Measurements from ENCODE around the gene NRIP3. TPM values are rescaled to one million over a fixed set of nuclear protein-coding genes. Genes with fewer than 3 reads are reported as not detected.
"Not testable (repeated sequence)": the region's sequence is repeated elsewhere in the genome, so short reads cannot be mapped to it uniquely, and the experiment has no call there.

Gene NRIP3
- total RNA-seq, 8 experiments from 2014 or later, result 2.1 to 19.4 (median 8.2) TPM

- not testable (repeated sequence) for H3K4me3 ChIP-seq; H3K27ac ChIP-seq; ATAC-seq (replicated peaks in 6 of 8); H3K4me1 ChIP-seq (replicated peaks in 1 of 2)
- WGBS, 10 experiments, result 0 to 22% methylated on average over 1 of the region's 1 CpG; no CpG with 5 or more reads in 8 of the 10 experiments
- in situ Hi-C loops (cut with MboI; ENCODE audit: low pct_unique_long_range_greater_than_20kb in 2 of 9, low sequenced_read_pairs in 9 of 9, unreplicated experiment in 9 of 9), result loop anchor here in 2 of 9 experiments (25.0 kb wide), 1 partner anchor 128 kb away; no protein-coding TSS in a partner anchor
Measured at GRCh38 chr11:9009538-9009937, 5.7 kb upstream of the NRIP3 start.

- 67% methylated on average over 1 of the region's 1 CpG; no CpG with 5 or more reads in 9 of the 10 experiments for WGBS, 10 experiments
- Histone ChIP-seq H3K27ac (no peak overlapping the region), H3K4me1 (replicated peaks in 1 of 2) (no peaks in the 10 kb centered on the region), H3K4me3 (no peak overlapping the region)
- in situ Hi-C loops (cut with MboI; ENCODE audit: low pct_unique_long_range_greater_than_20kb in 2 of 9, low sequenced_read_pairs in 9 of 9, unreplicated experiment in 9 of 9), result loop anchor here in 2 of 9 experiments (25.0 kb wide), 1 partner anchor 129 kb away; no protein-coding TSS in a partner anchor
- no peak for ATAC-seq (replicated peaks in 6 of 8)
Measured at GRCh38 chr11:9008661-9009060, 4.9 kb upstream of the NRIP3 start.

- no peak overlapping the region for H3K4me3 ChIP-seq
- ATAC-seq (replicated peaks in 6 of 8), result no peak
- no peak overlapping the region for H3K27ac ChIP-seq
- 0 to 100% (median 57%) methylated on average over 1 to 2 of the region's 3 CpGs; no CpG with 5 or more reads in 3 of the 10 experiments for WGBS, 10 experiments
- H3K4me1 ChIP-seq (replicated peaks in 1 of 2), result peaks cover under 1 to 2% of the 10 kb centered on the region in 2 donors
- in situ Hi-C loops (cut with MboI; ENCODE audit: low pct_unique_long_range_greater_than_20kb in 2 of 9, low sequenced_read_pairs in 9 of 9, unreplicated experiment in 9 of 9), result loop anchor here in 2 of 9 experiments (25.0 kb wide), 1 partner anchor 129 kb away; no protein-coding TSS in a partner anchor
Measured at GRCh38 chr11:9008011-9008550, 4.3 kb upstream of the NRIP3 start.

- no peak overlapping the region for H3K27ac ChIP-seq
- 40 to 100% (median 78%) methylated on average over 1 to 4 of the region's 4 CpGs; no CpG with 5 or more reads in 1 of the 10 experiments for WGBS, 10 experiments
- H3K4me1 ChIP-seq (replicated peaks in 1 of 2), result peaks cover 6% of the 10 kb centered on the region in 2 donors
- in situ Hi-C loops (cut with MboI; ENCODE audit: low pct_unique_long_range_greater_than_20kb in 2 of 9, low sequenced_read_pairs in 9 of 9, unreplicated experiment in 9 of 9), result loop anchor here in 2 of 9 experiments (25.0 kb wide), 1 partner anchor 132 kb away; no protein-coding TSS in a partner anchor
- ATAC-seq (replicated peaks in 6 of 8), result no peak
- H3K4me3 ChIP-seq, result no peak overlapping the region
Measured at GRCh38 chr11:9005087-9005486, 1.3 kb upstream of the NRIP3 start.

- Histone ChIP-seq H3K4me1 (replicated peaks in 1 of 2) (peaks cover 6% of the 10 kb centered on the region in 2 donors), H3K27ac (no peak overlapping the region), H3K4me3 (peak overlapping the region; percentile 35 to 41 (median 39))
- peak in 6 of 8 experiments; percentile 20 to 65 (median 45) for ATAC-seq (replicated peaks in 6 of 8)
- in situ Hi-C loops (cut with MboI; ENCODE audit: low pct_unique_long_range_greater_than_20kb in 2 of 9, low sequenced_read_pairs in 9 of 9, unreplicated experiment in 9 of 9), result loop anchor here in 2 of 9 experiments (25.0 kb wide), 1 partner anchor 133 kb away; no protein-coding TSS in a partner anchor
- 4 to 48% (median 8%) methylated on average over 1 to 23 of the region's 69 CpGs; no CpG with 5 or more reads in 4 of the 10 experiments for WGBS, 10 experiments
Measured at GRCh38 chr11:9004183-9004926, 554 bp upstream of the NRIP3 start.

GRCh38 chr11:9002920-9003572 is 755 bp downstream of the NRIP3 start:
- ATAC-seq (replicated peaks in 6 of 8), result no peak
- peak overlapping the region; percentile 35 to 41 (median 39) for H3K4me3 ChIP-seq
- in situ Hi-C loops (cut with MboI; ENCODE audit: low pct_unique_long_range_greater_than_20kb in 2 of 9, low sequenced_read_pairs in 9 of 9, unreplicated experiment in 9 of 9), result loop anchor here in 2 of 9 experiments (25.0 kb wide), 1 partner anchor 134 kb away; no protein-coding TSS in a partner anchor
- WGBS, 10 experiments, result 0 to 73% (median 14%) methylated on average over 2 to 5 of the region's 8 CpGs; no CpG with 5 or more reads in 2 of the 10 experiments
- H3K4me1 ChIP-seq (replicated peaks in 1 of 2), result peaks cover 6% of the 10 kb centered on the region in 2 donors
- H3K27ac ChIP-seq, result no peak overlapping the region

GRCh38 chr11:9001736-9002135 is 2.1 kb downstream of the NRIP3 start:
- peak in 4 of 8 experiments; percentile 15 to 60 (median 46) for ATAC-seq (replicated peaks in 6 of 8)
- WGBS, 10 experiments, result 0 to 86% (median 67%) methylated on average over 1 to 6 of the region's 6 CpGs; no CpG with 5 or more reads in 1 of the 10 experiments
- in situ Hi-C loops (cut with MboI; ENCODE audit: low pct_unique_long_range_greater_than_20kb in 2 of 9, low sequenced_read_pairs in 9 of 9, unreplicated experiment in 9 of 9), result loop anchor here in 2 of 9 experiments (25.0 kb wide), 1 partner anchor 136 kb away; no protein-coding TSS in a partner anchor
- H3K4me3 ChIP-seq, result no peak overlapping the region
- no peak overlapping the region for H3K27ac ChIP-seq
- H3K4me1 ChIP-seq (replicated peaks in 1 of 2), result peaks cover 6% of the 10 kb centered on the region in 2 donors

GRCh38 chr11:8998017-8998416 is 5.8 kb downstream of the NRIP3 start:
- in situ Hi-C loops (cut with MboI; ENCODE audit: low pct_unique_long_range_greater_than_20kb in 2 of 9, low sequenced_read_pairs in 9 of 9, unreplicated experiment in 9 of 9), result no loop called here
- Histone ChIP-seq H3K27ac (no peak overlapping the region), H3K4me3 (no peak overlapping the region), H3K4me1 (replicated peaks in 1 of 2) (peaks cover 3 to 5% of the 10 kb centered on the region in 2 donors)
- no peak for ATAC-seq (replicated peaks in 6 of 8)
- WGBS, 10 experiments, result 50 to 90% (median 80%) methylated on average over 1 to 2 of the region's 2 CpGs; no CpG with 5 or more reads in 5 of the 10 experiments

- WGBS, 10 experiments, result 67 to 100% (median 81%) methylated on average over 1 to 3 of the region's 3 CpGs; no CpG with 5 or more reads in 2 of the 10 experiments
- H3K4me3 ChIP-seq, result no peak overlapping the region
- no peak for ATAC-seq (replicated peaks in 6 of 8)
- H3K4me1 ChIP-seq (replicated peaks in 1 of 2), result no peaks in the 10 kb centered on the region
- no peak overlapping the region for H3K27ac ChIP-seq
- in situ Hi-C loops (cut with MboI; ENCODE audit: low pct_unique_long_range_greater_than_20kb in 2 of 9, low sequenced_read_pairs in 9 of 9, unreplicated experiment in 9 of 9), result no loop called here
Measured at GRCh38 chr11:8997451-8997850, 6.3 kb downstream of the NRIP3 start.

- in situ Hi-C loops (cut with MboI; ENCODE audit: low pct_unique_long_range_greater_than_20kb in 2 of 9, low sequenced_read_pairs in 9 of 9, unreplicated experiment in 9 of 9), result no loop called here
- 40 to 100% (median 60%) methylated on average over 1 of the region's 1 CpG; no CpG with 5 or more reads in 2 of the 10 experiments for WGBS, 10 experiments
- ATAC-seq (replicated peaks in 6 of 8), result peak in 2 of 8 experiments; percentile 33 to 83
- Histone ChIP-seq H3K27ac (no peak overlapping the region), H3K4me3 (no peak overlapping the region), H3K4me1 (replicated peaks in 1 of 2) (no peaks in the 10 kb centered on the region)
Measured at GRCh38 chr11:8989453-8989852, 14.3 kb downstream of the NRIP3 start.

- in situ Hi-C loops (cut with MboI; ENCODE audit: low pct_unique_long_range_greater_than_20kb in 2 of 9, low sequenced_read_pairs in 9 of 9, unreplicated experiment in 9 of 9), result no loop called here
- Histone ChIP-seq H3K4me3 (no peak overlapping the region), H3K4me1 (replicated peaks in 1 of 2) (no peaks in the 10 kb centered on the region), H3K27ac (no peak overlapping the region)
- WGBS, 10 experiments, result 60 to 100% (median 80%) methylated on average over 1 of the region's 3 CpGs; no CpG with 5 or more reads in 4 of the 10 experiments
- peak in 2 of 8 experiments; percentile 43 to 76 for ATAC-seq (replicated peaks in 6 of 8)
Measured at GRCh38 chr11:8988329-8989234, 15.2 kb downstream of the NRIP3 start.

- in situ Hi-C loops (cut with MboI; ENCODE audit: low pct_unique_long_range_greater_than_20kb in 2 of 9, low sequenced_read_pairs in 9 of 9, unreplicated experiment in 9 of 9), result no loop called here
- no peaks in the 10 kb centered on the region for H3K4me1 ChIP-seq (replicated peaks in 1 of 2)
- H3K4me3 ChIP-seq, result no peak overlapping the region
- 40 to 100% (median 100%) methylated on average over 1 to 2 of the region's 2 CpGs; no CpG with 5 or more reads in 4 of the 10 experiments for WGBS, 10 experiments
- no peak overlapping the region for H3K27ac ChIP-seq
- no peak for ATAC-seq (replicated peaks in 6 of 8)
Measured at GRCh38 chr11:8987446-8987845, 16.4 kb downstream of the NRIP3 start.

Data from motor neuron (in vitro differentiated cells).